GM12872 (cell line): ENCODE results near the gene MBLAC1.

ENCODE experiments used
- TF ChIP-seq, protein P1 (sequence below): IDR thresholded peaks from 3 replicates; pipeline ENCODE4 v1.5.1; 2011; ENCODE audit warnings: low read depth, mild to moderate bottlenecking, low read length, moderate library complexity; ENCODE audit not compliant: insufficient read depth

MBLAC1 gene

GRCh38 chr7:100091411-100092181 lies 35.2 kb upstream of the MBLAC1 start:
- TF ChIP-seq, protein P1, sequence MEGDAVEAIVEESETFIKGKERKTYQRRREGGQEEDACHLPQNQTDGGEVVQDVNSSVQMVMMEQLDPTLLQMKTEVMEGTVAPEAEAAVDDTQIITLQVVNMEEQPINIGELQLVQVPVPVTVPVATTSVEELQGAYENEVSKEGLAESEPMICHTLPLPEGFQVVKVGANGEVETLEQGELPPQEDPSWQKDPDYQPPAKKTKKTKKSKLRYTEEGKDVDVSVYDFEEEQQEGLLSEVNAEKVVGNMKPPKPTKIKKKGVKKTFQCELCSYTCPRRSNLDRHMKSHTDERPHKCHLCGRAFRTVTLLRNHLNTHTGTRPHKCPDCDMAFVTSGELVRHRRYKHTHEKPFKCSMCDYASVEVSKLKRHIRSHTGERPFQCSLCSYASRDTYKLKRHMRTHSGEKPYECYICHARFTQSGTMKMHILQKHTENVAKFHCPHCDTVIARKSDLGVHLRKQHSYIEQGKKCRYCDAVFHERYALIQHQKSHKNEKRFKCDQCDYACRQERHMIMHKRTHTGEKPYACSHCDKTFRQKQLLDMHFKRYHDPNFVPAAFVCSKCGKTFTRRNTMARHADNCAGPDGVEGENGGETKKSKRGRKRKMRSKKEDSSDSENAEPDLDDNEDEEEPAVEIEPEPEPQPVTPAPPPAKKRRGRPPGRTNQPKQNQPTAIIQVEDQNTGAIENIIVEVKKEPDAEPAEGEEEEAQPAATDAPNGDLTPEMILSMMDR = peak; percentile 31; the same call in 1 of the 3 replicates

- TF ChIP-seq, protein P1 = no peak
Measured at GRCh38 chr7:100093054-100093453, 33.7 kb upstream of the MBLAC1 start.

- TF ChIP-seq, protein P1 = no peak
Measured at GRCh38 chr7:100093498-100093897, 33.3 kb upstream of the MBLAC1 start.

GRCh38 chr7:100093925-100094486 lies 32.8 kb upstream of the MBLAC1 start:
- TF ChIP-seq, protein P1 = no peak

GRCh38 chr7:100095289-100095688 lies 31.5 kb upstream of the MBLAC1 start:
- TF ChIP-seq, protein P1 = no peak

GRCh38 chr7:100095704-100096103 lies 31.1 kb upstream of the MBLAC1 start:
- TF ChIP-seq, protein P1 = no peak

- TF ChIP-seq, protein P1 = no peak
Measured at GRCh38 chr7:100098913-100099312, 27.9 kb upstream of the MBLAC1 start.
